GM12892 (cell line): ENCODE measurements around the gene CHPT1.
A peak's percentile ranks its signal among the peaks of the same experiment; 100 is the strongest.

Experiments used
- DNase-seq: peaks from one replicate; pipeline ENCODE4 v3.0.0; 2011; ENCODE audit not compliant: insufficient read length
- FAIRE-seq: peaks from 2 replicates; lab custom pipeline; 2011; peaks lifted over from hg19 to GRCh38; lab: Jason Lieb, UNC
- POLR2A ChIP-seq: IDR thresholded peaks from 2 replicates; pipeline ENCODE4 v1.6.1; 2011; ENCODE audit warnings: low read depth, low read length, control low read depth
- POLR2AphosphoS5 ChIP-seq: IDR thresholded peaks from 2 replicates; pipeline ENCODE4 v1.6.1; 2011; ENCODE audit warnings: low read depth, low read length, control low read depth
- TAF1 ChIP-seq: IDR thresholded peaks from 2 replicates; pipeline ENCODE4 v1.6.1; 2011; ENCODE audit warnings: low read depth, mild to moderate bottlenecking, control low read depth, low read length, borderline replicate concordance

CHPT1 gene

DNA sequence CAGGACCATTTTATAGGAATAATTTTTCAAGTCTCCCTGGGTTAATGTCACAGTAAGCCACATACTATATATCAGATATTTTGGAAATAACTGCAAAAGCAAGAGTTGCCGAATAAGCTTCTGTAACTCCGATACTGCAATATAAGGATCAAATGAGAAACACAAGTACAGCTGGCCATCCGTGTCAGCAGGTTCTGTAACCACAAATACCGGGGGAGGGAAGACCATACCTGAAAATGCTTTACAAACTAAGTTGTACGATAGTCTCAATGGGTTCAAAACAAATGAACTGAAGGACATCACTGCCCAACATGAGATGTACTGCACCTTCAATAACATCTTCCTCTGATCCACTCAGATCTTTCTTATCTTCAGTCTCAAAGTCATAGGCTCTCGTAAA lies 40.0 kb downstream of the CHPT1 start:
- DNase-seq (no peak), FAIRE-seq (no peak)
- no peak for TF ChIP-seq POLR2AphosphoS5
- TF ChIP-seq TAF1, result no peak
- no peak for TF ChIP-seq POLR2A

DNA sequence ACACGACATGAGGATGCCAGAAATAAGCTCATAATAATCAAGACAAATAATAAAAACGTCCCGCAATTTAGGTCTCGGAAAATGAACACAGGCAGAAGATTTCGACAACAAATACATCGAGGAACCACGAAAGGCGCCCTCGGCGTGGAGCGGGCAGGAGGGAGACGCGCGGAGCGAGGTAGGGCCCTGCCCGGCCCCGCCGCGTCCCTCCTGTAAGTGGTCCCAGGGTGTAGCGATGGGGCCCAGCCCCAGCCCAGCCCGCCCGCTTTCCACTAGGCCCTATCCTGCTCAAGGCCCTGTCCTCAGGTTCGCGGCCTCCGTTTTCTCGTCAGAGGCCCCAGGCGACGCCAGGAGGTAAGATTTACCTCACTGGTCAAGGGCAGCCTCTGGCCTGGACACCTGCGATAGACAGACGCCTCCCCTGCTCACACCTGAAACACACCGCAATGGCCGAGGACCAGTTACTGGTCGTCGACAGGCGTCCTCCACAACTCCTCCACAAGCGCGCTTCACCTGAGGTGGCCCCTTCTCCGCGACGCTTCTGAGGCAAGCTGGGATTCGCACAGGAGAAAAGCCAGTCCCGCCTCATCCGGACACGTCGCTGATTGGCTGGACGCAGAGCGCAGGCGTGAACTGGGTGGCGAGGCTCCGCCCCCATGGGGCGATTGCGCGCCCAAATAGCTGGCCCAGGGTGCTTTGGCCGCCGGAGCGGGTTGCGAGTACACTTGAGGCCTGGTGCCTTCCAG lies 41.7 kb downstream of the CHPT1 start, which contains the start of gene SYCP3:
SYCP3 (minus strand) TSS at position 543 of the 746 bp plus-strand sequence. CDS start 1,527 bp downstream, outside the sequence.
- DNase-seq (no peak), FAIRE-seq (no peak)
- TF ChIP-seq TAF1 (no peak), POLR2A (no peak), POLR2AphosphoS5 (no peak)

DNA sequence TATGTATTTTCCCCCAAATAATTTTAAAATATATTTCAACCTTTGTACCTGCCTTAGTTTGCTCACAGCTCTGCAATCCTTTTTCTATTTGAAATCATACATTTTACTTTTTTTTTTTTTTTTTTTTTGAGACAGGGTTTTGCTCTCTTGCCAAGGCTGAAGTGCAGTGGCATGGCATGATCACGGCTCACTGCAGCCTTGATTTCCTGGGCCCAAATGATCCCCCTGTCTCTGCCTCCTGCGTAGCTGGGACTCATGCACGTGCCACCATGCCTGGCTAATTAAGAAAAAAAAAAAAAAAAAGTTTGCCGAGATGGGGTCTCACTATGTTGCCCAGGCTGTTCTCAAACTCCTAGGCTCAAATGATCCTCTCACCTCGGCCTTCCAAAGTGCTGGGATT lies 43.1 kb downstream of the CHPT1 start:
- TF ChIP-seq TAF1, result no peak
- no peak for TF ChIP-seq POLR2A
- TF ChIP-seq POLR2AphosphoS5, result no peak
- DNase-seq (no peak), FAIRE-seq (no peak)

DNA sequence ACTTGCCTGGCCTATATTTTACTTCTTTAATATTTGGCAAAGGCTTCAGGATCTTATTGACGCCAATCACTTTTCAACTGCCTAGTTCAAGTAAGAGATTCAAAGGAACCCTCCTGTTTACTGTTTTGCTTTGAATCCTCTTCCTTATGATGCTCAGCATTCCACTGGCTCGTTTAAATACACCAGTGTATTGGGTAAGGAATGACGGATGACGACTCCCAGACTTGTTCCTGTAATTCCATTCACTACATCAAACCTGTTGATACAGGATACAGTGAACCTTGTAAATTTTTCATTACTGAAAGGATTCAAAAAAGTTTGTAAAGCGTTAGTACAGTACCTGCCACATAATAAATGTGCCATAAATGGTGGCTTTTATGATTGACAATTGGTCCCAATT lies 43.5 kb downstream of the CHPT1 start:
- DNase-seq, result no peak
- no peak for FAIRE-seq
- no peak for TF ChIP-seq POLR2A
- no peak for TF ChIP-seq TAF1
- TF ChIP-seq POLR2AphosphoS5, result no peak

- no peak for FAIRE-seq
Measured at GRCh38 chr12:101743242-101743641, 45.8 kb downstream of the CHPT1 start.

GRCh38 chr12:101743724-101744472 lies 46.5 kb downstream of the CHPT1 start:
- peak; percentile 94 for FAIRE-seq
- DNase-seq, result no peak
- TF ChIP-seq POLR2A (no peak), POLR2AphosphoS5 (no peak), TAF1 (no peak)

More at GRCh38 chr12:101743242-101743641, 45.8 kb downstream of the CHPT1 start:
- no peak for TF ChIP-seq POLR2AphosphoS5
- TF ChIP-seq POLR2A, result no peak
- TF ChIP-seq TAF1, result no peak
- DNase-seq, result no peak

- TF ChIP-seq POLR2AphosphoS5, result no peak
- no peak for TF ChIP-seq POLR2A
- no peak for TF ChIP-seq TAF1
- FAIRE-seq (no peak), DNase-seq (no peak)
Measured at GRCh38 chr12:101745481-101745880, 48.0 kb downstream of the CHPT1 start.

- DNase-seq (no peak), FAIRE-seq (no peak)
- TF ChIP-seq POLR2AphosphoS5 (no peak), TAF1 (no peak), POLR2A (no peak)
Measured at GRCh38 chr12:101746196-101746595, 48.8 kb downstream of the CHPT1 start.

- no peak for FAIRE-seq
- no peak for DNase-seq
- TF ChIP-seq POLR2A, result no peak
- no peak for TF ChIP-seq TAF1
- no peak for TF ChIP-seq POLR2AphosphoS5
Measured at GRCh38 chr12:101746661-101747060, 49.2 kb downstream of the CHPT1 start.

DNA sequence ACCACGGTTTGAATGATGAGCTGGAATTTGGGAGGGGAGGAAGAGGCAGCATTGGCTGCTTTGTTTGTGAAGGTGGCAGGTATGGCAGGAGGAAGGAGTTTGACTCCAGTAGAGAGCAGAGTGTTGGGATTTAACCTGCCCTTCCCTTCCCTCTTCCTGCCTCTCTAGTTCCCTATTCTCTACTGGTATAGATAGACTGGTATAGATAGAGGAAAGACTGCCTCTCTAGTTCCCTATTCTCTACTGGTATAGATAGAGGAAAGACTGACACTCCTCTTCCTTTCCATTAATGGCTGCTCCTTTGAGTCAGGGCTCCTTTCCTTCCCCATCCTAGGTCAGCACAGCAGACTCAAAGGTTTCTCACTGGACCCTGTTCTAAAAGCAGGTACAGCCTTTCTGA lies 50.3 kb downstream of the CHPT1 start:
- TF ChIP-seq POLR2A, result no peak
- TF ChIP-seq TAF1, result no peak
- no peak for TF ChIP-seq POLR2AphosphoS5
- no peak for FAIRE-seq
- DNase-seq, result no peak

DNA sequence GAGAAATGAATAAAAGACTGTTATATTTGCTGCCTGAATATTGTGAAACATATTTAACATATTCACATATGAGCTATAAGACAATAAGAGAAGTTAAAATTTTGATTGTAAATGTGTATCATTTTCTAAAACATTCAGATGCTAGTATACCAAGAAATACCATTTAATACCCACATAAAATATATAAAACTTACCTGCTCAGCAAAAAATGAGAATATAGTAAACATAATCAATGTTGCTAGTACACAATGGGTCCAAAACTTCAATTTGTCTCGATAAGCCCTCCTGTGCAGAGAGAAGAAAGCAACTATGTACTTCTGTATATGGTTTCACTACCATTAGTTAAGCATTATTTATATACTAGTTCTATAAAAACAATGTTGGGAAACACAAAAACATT lies 51.5 kb downstream of the CHPT1 start:
- TF ChIP-seq POLR2AphosphoS5 (no peak), POLR2A (no peak), TAF1 (no peak)
- FAIRE-seq (no peak), DNase-seq (no peak)
